Neural crest cell (in vitro differentiated cells): Measurements from ENCODE around the gene TGFBRAP1. TPM values are rescaled to one million over a fixed set of nuclear protein-coding genes. Genes with fewer than 3 reads are reported as not detected.
"Not testable (repeated sequence)": the region's sequence is repeated elsewhere in the genome, so short reads cannot be mapped to it uniquely, and the experiment has no call there.

Source experiments
- DNase-seq: peaks from one replicate; pipeline ENCODE4 v3.0.0; 2021; ENCODE audit warnings: low read depth, mixed read lengths, low spot score
- H3K27ac Mint-ChIP-seq: one replicate; pipeline ENCODE4 v1.8.0; 2021; ENCODE audit warnings: mild to moderate bottlenecking, mixed read lengths; ENCODE audit not compliant: unreplicated experiment
- H3K27me3 Mint-ChIP-seq: 2 replicates; pipeline ENCODE4 v1.8.0; 2021; ENCODE audit warnings: low read depth, mild to moderate bottlenecking, mixed read lengths
- H3K36me3 Mint-ChIP-seq: 2 replicates; pipeline ENCODE4 v1.8.0; 2021; ENCODE audit warnings: low read depth, mild to moderate bottlenecking, mixed read lengths
- H3K4me1 Mint-ChIP-seq: 2 replicates; pipeline ENCODE4 v1.8.0; 2021; ENCODE audit warnings: mixed read lengths
- H3K4me3 Mint-ChIP-seq: one replicate; pipeline ENCODE4 v1.8.0; 2021; ENCODE audit warnings: mild to moderate bottlenecking, mixed read lengths
- H3K9me3 Mint-ChIP-seq: 2 replicates; pipeline ENCODE4 v1.8.0; 2021; ENCODE audit warnings: mixed read lengths
- total RNA-seq: library from RNA; stranded (reverse); gene quantifications from 2 replicates; pipeline ENCODE4 v1.2.1, GENCODE V29; 2021
- TF ChIP-seq, protein P1 (sequence below): fragments of 200-600 bp; sonication (generic); conservative IDR thresholded peaks from 2 replicates; pipeline ENCODE4 v1.5.0; 2021; ENCODE audit warnings: antibody characterized with exemption, mild to moderate bottlenecking

Gene TGFBRAP1
- total RNA-seq, 1 donor from 2014 or later: 23.8 TPM

GRCh38 chr2:105327690-105328089 lies 1.8 kb downstream of the TGFBRAP1 start:
- H3K4me1 Mint-ChIP-seq: peaks cover 25% of the 10 kb centered on the region
- no peaks in the 10 kb centered on the region for H3K36me3 Mint-ChIP-seq
- H3K9me3 Mint-ChIP-seq: no peaks in the 10 kb centered on the region
- TF ChIP-seq, protein P1, sequence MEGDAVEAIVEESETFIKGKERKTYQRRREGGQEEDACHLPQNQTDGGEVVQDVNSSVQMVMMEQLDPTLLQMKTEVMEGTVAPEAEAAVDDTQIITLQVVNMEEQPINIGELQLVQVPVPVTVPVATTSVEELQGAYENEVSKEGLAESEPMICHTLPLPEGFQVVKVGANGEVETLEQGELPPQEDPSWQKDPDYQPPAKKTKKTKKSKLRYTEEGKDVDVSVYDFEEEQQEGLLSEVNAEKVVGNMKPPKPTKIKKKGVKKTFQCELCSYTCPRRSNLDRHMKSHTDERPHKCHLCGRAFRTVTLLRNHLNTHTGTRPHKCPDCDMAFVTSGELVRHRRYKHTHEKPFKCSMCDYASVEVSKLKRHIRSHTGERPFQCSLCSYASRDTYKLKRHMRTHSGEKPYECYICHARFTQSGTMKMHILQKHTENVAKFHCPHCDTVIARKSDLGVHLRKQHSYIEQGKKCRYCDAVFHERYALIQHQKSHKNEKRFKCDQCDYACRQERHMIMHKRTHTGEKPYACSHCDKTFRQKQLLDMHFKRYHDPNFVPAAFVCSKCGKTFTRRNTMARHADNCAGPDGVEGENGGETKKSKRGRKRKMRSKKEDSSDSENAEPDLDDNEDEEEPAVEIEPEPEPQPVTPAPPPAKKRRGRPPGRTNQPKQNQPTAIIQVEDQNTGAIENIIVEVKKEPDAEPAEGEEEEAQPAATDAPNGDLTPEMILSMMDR: no peak
- no peak overlapping the region for H3K27ac Mint-ChIP-seq
- H3K4me3 Mint-ChIP-seq: peak overlapping the region; percentile 92
- DNase-seq: no peak
- no peaks in the 10 kb centered on the region for H3K27me3 Mint-ChIP-seq

DNA sequence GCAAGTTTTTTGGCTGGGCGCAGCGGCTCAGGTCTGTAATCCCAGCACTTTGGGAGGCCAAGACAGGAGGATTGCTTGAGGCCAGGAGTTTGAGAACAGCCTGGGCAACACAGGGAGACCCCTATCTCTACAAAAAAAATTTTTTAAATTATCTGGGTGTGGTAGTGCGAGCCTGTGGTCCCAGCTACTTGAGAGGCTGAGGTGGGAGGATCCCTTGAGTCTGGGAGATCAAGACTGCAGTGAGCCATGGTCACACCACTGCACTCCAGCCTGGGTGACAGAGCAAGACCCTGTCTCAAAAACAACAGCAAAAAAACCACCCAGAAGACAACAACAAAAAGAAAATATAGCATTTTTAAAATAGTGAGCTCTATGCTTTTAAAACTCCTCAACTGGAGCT lies 2.3 kb downstream of the TGFBRAP1 start:
- H3K27me3 Mint-ChIP-seq, H3K9me3 Mint-ChIP-seq, H3K36me3 Mint-ChIP-seq, H3K27ac Mint-ChIP-seq, H3K4me3 Mint-ChIP-seq, DNase-seq: not testable (repeated sequence)
- H3K4me1 Mint-ChIP-seq: peaks cover 25% of the 10 kb centered on the region

DNA sequence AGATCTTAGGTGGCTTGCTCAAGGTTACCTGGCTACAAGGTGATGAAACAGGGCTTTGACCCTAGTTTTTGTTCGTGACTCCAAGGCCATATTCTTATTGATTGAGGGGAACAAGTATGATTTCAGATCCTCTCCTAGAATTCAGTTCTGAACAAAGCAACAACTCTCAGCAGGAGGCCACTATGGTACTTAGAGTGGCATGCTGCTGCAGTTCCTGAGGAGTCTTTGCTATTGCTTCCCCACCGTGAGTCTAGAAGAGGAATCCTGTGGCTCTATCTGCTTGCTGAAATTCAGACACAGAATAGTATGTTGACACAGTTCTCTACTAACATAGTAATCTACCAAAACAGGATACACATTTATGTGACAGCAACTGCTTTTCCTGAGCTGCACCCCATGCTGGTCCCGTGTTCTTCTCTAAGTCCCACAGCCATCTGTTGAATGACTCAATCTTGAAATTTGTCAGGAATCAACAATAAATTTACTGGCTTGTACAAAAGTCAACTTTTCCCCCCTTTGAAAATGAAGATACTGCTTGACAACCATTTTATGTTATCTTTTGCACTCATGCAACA lies 4.1 kb downstream of the TGFBRAP1 start:
- H3K4me1 Mint-ChIP-seq: peaks cover 24% of the 10 kb centered on the region
- no peaks in the 10 kb centered on the region for H3K36me3 Mint-ChIP-seq
- TF ChIP-seq, protein P1: no peak
- H3K9me3 Mint-ChIP-seq: no peaks in the 10 kb centered on the region
- no peak overlapping the region for H3K27ac Mint-ChIP-seq
- H3K27me3 Mint-ChIP-seq: no peaks in the 10 kb centered on the region
- no peak overlapping the region for H3K4me3 Mint-ChIP-seq
- DNase-seq: no peak

GRCh38 chr2:105324732-105325131 lies 4.8 kb downstream of the TGFBRAP1 start:
- Mint-ChIP-seq H3K4me1 (peaks cover 19% of the 10 kb centered on the region), H3K9me3 (no peaks in the 10 kb centered on the region), H3K27me3 (no peaks in the 10 kb centered on the region), H3K4me3 (no peak overlapping the region), H3K36me3 (no peaks in the 10 kb centered on the region), H3K27ac (no peak overlapping the region)
- DNase-seq: no peak
- TF ChIP-seq, protein P1: no peak

DNA sequence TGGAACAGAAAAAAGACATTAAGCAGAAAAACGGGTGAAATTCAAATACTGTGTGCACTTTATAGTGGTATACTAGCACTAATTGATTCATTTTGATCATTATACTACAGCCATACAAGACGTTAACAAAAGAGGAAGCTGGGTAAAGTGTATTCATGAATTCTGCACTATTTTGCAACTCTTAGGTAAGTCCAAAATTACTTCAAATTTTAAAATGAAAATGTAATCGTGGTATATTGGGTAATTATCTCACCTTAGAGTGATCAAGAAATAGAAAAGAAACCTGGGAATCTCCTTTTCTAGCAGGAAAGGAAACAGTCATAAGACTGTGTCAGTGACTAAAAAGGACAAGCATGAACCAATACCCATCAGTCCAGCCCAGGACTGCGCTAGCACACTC lies 5.4 kb downstream of the TGFBRAP1 start:
- Mint-ChIP-seq H3K27ac (no peak overlapping the region), H3K36me3 (no peaks in the 10 kb centered on the region), H3K27me3 (no peaks in the 10 kb centered on the region), H3K4me1 (peaks cover 16% of the 10 kb centered on the region), H3K9me3 (no peaks in the 10 kb centered on the region), H3K4me3 (no peak overlapping the region)
- TF ChIP-seq, protein P1: no peak
- no peak for DNase-seq

DNA sequence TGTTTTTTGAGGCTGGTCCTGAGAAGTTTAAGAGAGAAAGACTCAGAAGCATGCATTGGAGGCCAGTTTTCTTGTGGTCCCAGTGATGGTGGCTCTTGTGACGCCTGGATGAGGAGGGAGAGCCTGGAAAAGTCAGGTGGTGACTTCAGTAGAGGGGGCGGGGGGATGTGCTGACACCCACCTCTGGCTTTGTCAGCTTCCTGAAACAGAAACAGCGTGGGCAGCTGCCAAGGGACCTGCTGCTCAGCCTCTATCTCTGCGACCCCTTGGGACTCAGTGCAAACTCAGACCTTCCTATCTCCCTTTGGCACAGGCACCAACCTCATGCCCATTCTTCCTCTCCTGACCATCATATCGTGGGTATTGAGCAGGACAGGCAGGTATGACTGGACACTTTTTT lies 6.4 kb downstream of the TGFBRAP1 start:
- TF ChIP-seq, protein P1: no peak
- Mint-ChIP-seq H3K27me3 (no peaks in the 10 kb centered on the region), H3K9me3 (no peaks in the 10 kb centered on the region), H3K4me1 (peaks cover 6% of the 10 kb centered on the region), H3K27ac (no peak overlapping the region), H3K36me3 (no peaks in the 10 kb centered on the region), H3K4me3 (no peak overlapping the region)
- DNase-seq: no peak
